ENCODE data around the gene GFPT1.

- no peak for TF ChIP-seq EZH2phosphoT487 (IDR thresholded peaks at IDR 0.05; ENCODE audit: borderline replicate concordance)
- TF ChIP-seq CTCF (conservative IDR thresholded peaks at IDR 0.05; ENCODE audit: low read length), result no peak
Measured at GRCh38 chr2:69384618-69385081, 2.4 kb downstream of the GFPT1 start.

All from Loucy (cell line).